GM21723 (cell line): ENCODE data around the gene IQGAP2.

Experiments used
- ATAC-seq: cut with Tn5 transposase; IDR thresholded peaks from one replicate; pipeline ENCODE4 v1.9.1; 2021; ENCODE audit warnings: mild to moderate bottlenecking, moderate library complexity; ENCODE audit not compliant: unreplicated experiment

Gene IQGAP2

GRCh38 chr5:76634661-76635060 lies 231.6 kb downstream of the IQGAP2 start:
- no peak for ATAC-seq

GRCh38 chr5:76637490-76637889 lies 234.4 kb downstream of the IQGAP2 start:
- no peak for ATAC-seq

GRCh38 chr5:76638479-76638878 lies 235.4 kb downstream of the IQGAP2 start:
- ATAC-seq, result no peak

- no peak for ATAC-seq
Observed at GRCh38 chr5:76641514-76642120, 238.5 kb downstream of the IQGAP2 start.

- no peak for ATAC-seq
Observed at GRCh38 chr5:76642390-76643040, 239.4 kb downstream of the IQGAP2 start.

GRCh38 chr5:76643371-76643770 lies 240.3 kb downstream of the IQGAP2 start:
- ATAC-seq, result no peak

- no peak for ATAC-seq
Observed at GRCh38 chr5:76649140-76649539, 246.1 kb downstream of the IQGAP2 start.

GRCh38 chr5:76652809-76653414 lies 249.8 kb downstream of the IQGAP2 start:
- ATAC-seq, result no peak

GRCh38 chr5:76657091-76657490 lies 254.0 kb downstream of the IQGAP2 start:
- no peak for ATAC-seq

- no peak for ATAC-seq
Observed at GRCh38 chr5:76657683-76658311, 254.7 kb downstream of the IQGAP2 start.

- ATAC-seq, result no peak
Observed at GRCh38 chr5:76660360-76660759, 257.3 kb downstream of the IQGAP2 start.

- ATAC-seq, result no peak
Observed at GRCh38 chr5:76662521-76662920, 259.4 kb downstream of the IQGAP2 start.

GRCh38 chr5:76663573-76663972 lies 260.5 kb downstream of the IQGAP2 start:
- ATAC-seq, result no peak

- no peak for ATAC-seq
Observed at GRCh38 chr5:76664079-76664478, 261.0 kb downstream of the IQGAP2 start.

GRCh38 chr5:76667495-76667894 lies 264.4 kb downstream of the IQGAP2 start:
- no peak for ATAC-seq

- no peak for ATAC-seq
Observed at GRCh38 chr5:76669245-76669644, 266.2 kb downstream of the IQGAP2 start.

GRCh38 chr5:76670508-76670907 lies 267.4 kb downstream of the IQGAP2 start:
- ATAC-seq, result no peak

GRCh38 chr5:76672242-76672641 lies 269.2 kb downstream of the IQGAP2 start:
- no peak for ATAC-seq

- ATAC-seq, result no peak
Observed at GRCh38 chr5:76673125-76673524, 270.0 kb downstream of the IQGAP2 start.

- ATAC-seq, result no peak
Observed at GRCh38 chr5:76674330-76675066, 271.4 kb downstream of the IQGAP2 start.

GRCh38 chr5:76675364-76675763 lies 272.3 kb downstream of the IQGAP2 start:
- no peak for ATAC-seq
